K562 (cell line): ENCODE results near the gene GTF3C6. TPM values are rescaled to one million over a fixed set of nuclear protein-coding genes. Genes with fewer than 3 reads are reported as not detected.
A peak's percentile ranks its signal among the peaks of the same experiment; 100 is the strongest.

Experiments used
- CEBPB ChIP-seq: fragments of 450-650 bp; IDR thresholded peaks from 2 replicates; pipeline ENCODE4 v1.6.1; 2016; ENCODE audit warnings: missing genetic modification characterization, missing compliant biosample characterization
- CEBPG ChIP-seq, 3 experiments: fragments of 200-800 bp in 1 of 3; sonication (Bioruptor generic) in 1 of 3; sonication (generic) in 1 of 3; formaldehyde crosslinking in 1 of 3; IDR thresholded peaks in 2 of 3; conservative IDR thresholded peaks in 1 of 3; 2 replicates each; pipeline versions ENCODE4 v1.6.1 to v1.8.0; 2016 to 2022; ENCODE audit warnings: missing compliant biosample characterization in 2 of 3, missing genetic modification characterization in 2 of 3, mild to moderate bottlenecking in 1 of 3, missing genetic modification reagents in 1 of 3
- CXXC5 ChIP-seq: fragments of 250-450 bp; sonication (Bioruptor Pico); IDR thresholded peaks from 2 replicates; pipeline ENCODE4 v1.8.0; 2022; ENCODE audit warnings: inconsistent platforms, mild to moderate bottlenecking, moderate library complexity
- MAZ ChIP-seq, 2 experiments: fragments of 450-650 bp in 1 of 2; sonication (generic) in 1 of 2; formaldehyde crosslinking; IDR thresholded peaks in 1 of 2; conservative IDR thresholded peaks in 1 of 2; 2 replicates each; pipeline versions ENCODE4 v1.4.0 to v1.5.0; 2020; ENCODE audit warnings: mild to moderate bottlenecking in 1 of 2, missing genetic modification reagents in 1 of 2
- MEIS2 ChIP-seq: fragments of 450-650 bp; IDR thresholded peaks from 2 replicates; pipeline ENCODE4 v1.6.1; 2014; ENCODE audit warnings: mild to moderate bottlenecking; ENCODE audit not compliant: partially characterized antibody
- OTX1 ChIP-seq: fragments of 450-650 bp; formaldehyde crosslinking; IDR thresholded peaks from 2 replicates; pipeline ENCODE4 v1.4.0; 2022; ENCODE audit warnings: mild to moderate bottlenecking
- POLR2H ChIP-seq: IDR thresholded peaks from 2 replicates; pipeline ENCODE4 v1.6.1; 2016; ENCODE audit warnings: missing genetic modification characterization, low read depth, mild to moderate bottlenecking, control low read depth, missing compliant biosample characterization, moderate library complexity
- RB1 ChIP-seq: fragments of 450-650 bp; IDR thresholded peaks from 2 replicates; pipeline ENCODE4 v1.6.1; 2017; ENCODE audit warnings: low read depth, mild to moderate bottlenecking
- RBM22 ChIP-seq: fragments of 200-400 bp; formaldehyde crosslinking; IDR thresholded peaks from 2 replicates; pipeline ENCODE4 v1.6.1; 2018; ENCODE audit warnings: low read length, low read depth; ENCODE audit not compliant: poor library complexity, severe bottlenecking
- RUNX1 ChIP-seq: sonication (generic); IDR thresholded peaks from 2 replicates; pipeline ENCODE4 v1.6.1; 2016; ENCODE audit warnings: antibody characterized with exemption, low read depth
- ZKSCAN1 ChIP-seq: fragments of 150-350 bp; IDR thresholded peaks from 2 replicates; pipeline ENCODE4 v1.6.1; 2016; ENCODE audit warnings: low read depth, low read length
- ZNF175 ChIP-seq: fragments of 200-800 bp; sonication (Bioruptor generic); IDR thresholded peaks from 2 replicates; pipeline ENCODE4 v1.6.1; 2016; ENCODE audit warnings: low read depth, mild to moderate bottlenecking, missing genetic modification characterization, missing compliant biosample characterization
- ZNF239 ChIP-seq: fragments of 250-450 bp; sonication (Bioruptor Pico); IDR thresholded peaks from 2 replicates; pipeline ENCODE4 v1.4.0; 2020; ENCODE audit warnings: mild to moderate bottlenecking
- ZNF589 ChIP-seq: fragments of 200-800 bp; sonication (Bioruptor generic); IDR thresholded peaks from 2 replicates; pipeline ENCODE4 v1.6.1; 2016; ENCODE audit warnings: low read depth, missing genetic modification characterization, missing compliant biosample characterization
- polyA plus RNA-seq, 8 experiments: library from polyadenylated mRNA; depleted of rRNA in 4 of 8; stranded (reverse) in 5 of 8; unstranded in 3 of 8; fragments of >200 nt; fragmentation: Nextera tagmentation in 2 of 8; fragmentation: Illumina TruSeq in 1 of 8; extraction: Ambion mirVana in 2 of 8; extraction: Trizol in 1 of 8; gene quantifications; 2 replicates each; pipeline versions ENCODE4 v1.2.1 to v1.2.3, GENCODE V29; 2011 to 2014; ENCODE audit warnings: inconsistent platforms in 1 of 8, missing spikeins in 1 of 8
- total RNA-seq, 7 experiments: library from RNA; depleted of rRNA in 6 of 7; stranded (reverse); fragments of >200 nt in 6 of 7; fragmentation: Illumina TruSeq in 2 of 7; extraction: Trizol in 2 of 7; gene quantifications; 2 replicates each; pipeline versions ENCODE4 v1.2.1 to v1.2.3, GENCODE V29; 2011 to 2021; ENCODE audit warnings: low replicate concordance in 1 of 7
- TF ChIP-seq, protein P1 (sequence below): sonication (generic); formaldehyde crosslinking; IDR thresholded peaks from 2 replicates; pipeline ENCODE4 v1.8.1; 2023; ENCODE audit warnings: mild to moderate bottlenecking, missing genetic modification reagents, moderate library complexity
- TF ChIP-seq, protein P2 (sequence below): IDR thresholded peaks from 2 replicates; pipeline ENCODE4 v1.6.1; 2011; ENCODE audit not compliant: insufficient read length; ENCODE audit errors: extremely low read depth
- TF ChIP-seq, protein P3 (sequence below): fragments of 450-650 bp; IDR thresholded peaks from 2 replicates; pipeline ENCODE4 v1.6.1; 2016; ENCODE audit warnings: missing biosample characterization, missing genetic modification characterization
- TF ChIP-seq, protein P4 (sequence below): fragments of 450-650 bp; formaldehyde crosslinking; IDR thresholded peaks from 2 replicates; pipeline ENCODE4 v1.4.0; 2022; ENCODE audit warnings: mild to moderate bottlenecking, moderate library complexity

GTF3C6 gene
- total and polyA plus RNA-seq, 9 of the 15 experiments (the other 6 are each of a cell fraction or from before 2014, with no cell fraction given), result 37.6 to 140 (median 111) TPM

DNA sequence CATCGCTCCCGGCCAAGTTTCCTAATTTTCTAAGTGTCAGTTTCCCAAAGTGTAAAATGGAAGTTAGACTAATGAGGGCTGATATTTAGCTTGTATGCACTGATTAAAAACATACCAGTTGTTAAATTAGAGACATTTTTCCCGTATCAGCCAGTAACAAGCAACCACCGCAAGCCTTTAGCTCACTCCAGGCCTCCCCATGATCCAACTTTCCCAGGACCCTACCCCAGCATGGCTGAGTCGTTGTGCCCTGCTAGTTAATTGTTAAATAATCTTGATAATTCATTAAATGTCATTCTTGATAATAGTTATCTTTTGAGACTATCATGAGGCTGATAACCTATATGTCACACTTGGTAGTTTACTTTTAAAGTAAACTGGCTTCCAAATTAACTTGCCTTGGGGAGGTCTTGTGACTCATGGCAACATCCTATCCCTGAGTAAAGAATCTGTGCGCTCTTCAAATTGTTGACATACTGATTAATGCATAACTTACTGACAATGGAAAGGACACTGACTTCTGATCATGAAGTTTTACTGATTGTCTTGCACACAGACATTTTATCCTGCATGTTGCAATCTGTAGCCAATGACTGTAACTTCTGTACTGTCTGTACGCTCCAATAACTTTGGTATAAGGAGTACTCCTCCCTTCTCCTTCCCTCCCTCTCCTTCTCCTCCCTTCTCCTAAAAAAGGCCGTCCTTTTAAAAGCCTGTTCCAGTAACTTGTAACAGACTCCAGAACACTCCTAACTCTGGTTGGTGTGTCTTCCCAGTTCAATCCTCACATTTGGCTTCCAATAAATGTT lies 6.3 kb upstream of the GTF3C6 start (continued):
- TF ChIP-seq, protein P1, sequence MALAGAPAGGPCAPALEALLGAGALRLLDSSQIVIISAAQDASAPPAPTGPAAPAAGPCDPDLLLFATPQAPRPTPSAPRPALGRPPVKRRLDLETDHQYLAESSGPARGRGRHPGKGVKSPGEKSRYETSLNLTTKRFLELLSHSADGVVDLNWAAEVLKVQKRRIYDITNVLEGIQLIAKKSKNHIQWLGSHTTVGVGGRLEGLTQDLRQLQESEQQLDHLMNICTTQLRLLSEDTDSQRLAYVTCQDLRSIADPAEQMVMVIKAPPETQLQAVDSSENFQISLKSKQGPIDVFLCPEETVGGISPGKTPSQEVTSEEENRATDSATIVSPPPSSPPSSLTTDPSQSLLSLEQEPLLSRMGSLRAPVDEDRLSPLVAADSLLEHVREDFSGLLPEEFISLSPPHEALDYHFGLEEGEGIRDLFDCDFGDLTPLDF (CRISPR knock-in tag), result no peak
- TF ChIP-seq ZNF589 (CRISPR knock-in tag) (peak; percentile 51; the same call in 1 of the 2 replicates), CEBPG (CRISPR knock-in tag; IDR thresholded peaks at IDR 0.05) (peak; percentile 88), CEBPG (tag; conservative IDR thresholded peaks at IDR 0.05 in 1 of 2, IDR thresholded peaks at IDR 0.05 in 1 of 2) (peak in 1 of 2 experiments; percentile 90; a peak in 2 of 4 replicates), ZNF175 (CRISPR knock-in tag) (0 out of 2 replicates have a peak, but pooled peaks have one; percentile 65), RBM22 (no peak), OTX1 (CRISPR knock-in tag) (no peak), ZKSCAN1 (no peak), ZNF239 (CRISPR knock-in tag) (0 out of 2 replicates have a peak, but pooled peaks have one; percentile 32), CEBPB (tag) (peak; percentile 35; the same call in 1 of the 2 replicates), RB1 (no peak), CXXC5 (CRISPR knock-in tag) (peak; percentile 37), MEIS2 (peak; percentile 58), POLR2H (tag) (0 out of 2 replicates have a peak, but pooled peaks have one; percentile 27), MAZ (CRISPR knock-in tag; conservative IDR thresholded peaks at IDR 0.05 in 1 of 2, IDR thresholded peaks at IDR 0.05 in 1 of 2) (0 out of 4 replicates have a peak, but pooled peaks of 1 of the 2 experiments have one; percentile 10), RUNX1 (no peak)
- TF ChIP-seq, protein P2, sequence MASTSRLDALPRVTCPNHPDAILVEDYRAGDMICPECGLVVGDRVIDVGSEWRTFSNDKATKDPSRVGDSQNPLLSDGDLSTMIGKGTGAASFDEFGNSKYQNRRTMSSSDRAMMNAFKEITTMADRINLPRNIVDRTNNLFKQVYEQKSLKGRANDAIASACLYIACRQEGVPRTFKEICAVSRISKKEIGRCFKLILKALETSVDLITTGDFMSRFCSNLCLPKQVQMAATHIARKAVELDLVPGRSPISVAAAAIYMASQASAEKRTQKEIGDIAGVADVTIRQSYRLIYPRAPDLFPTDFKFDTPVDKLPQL, result no peak
- TF ChIP-seq, protein P3, sequence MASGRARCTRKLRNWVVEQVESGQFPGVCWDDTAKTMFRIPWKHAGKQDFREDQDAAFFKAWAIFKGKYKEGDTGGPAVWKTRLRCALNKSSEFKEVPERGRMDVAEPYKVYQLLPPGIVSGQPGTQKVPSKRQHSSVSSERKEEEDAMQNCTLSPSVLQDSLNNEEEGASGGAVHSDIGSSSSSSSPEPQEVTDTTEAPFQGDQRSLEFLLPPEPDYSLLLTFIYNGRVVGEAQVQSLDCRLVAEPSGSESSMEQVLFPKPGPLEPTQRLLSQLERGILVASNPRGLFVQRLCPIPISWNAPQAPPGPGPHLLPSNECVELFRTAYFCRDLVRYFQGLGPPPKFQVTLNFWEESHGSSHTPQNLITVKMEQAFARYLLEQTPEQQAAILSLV (tag), result no peak
- TF ChIP-seq, protein P4, sequence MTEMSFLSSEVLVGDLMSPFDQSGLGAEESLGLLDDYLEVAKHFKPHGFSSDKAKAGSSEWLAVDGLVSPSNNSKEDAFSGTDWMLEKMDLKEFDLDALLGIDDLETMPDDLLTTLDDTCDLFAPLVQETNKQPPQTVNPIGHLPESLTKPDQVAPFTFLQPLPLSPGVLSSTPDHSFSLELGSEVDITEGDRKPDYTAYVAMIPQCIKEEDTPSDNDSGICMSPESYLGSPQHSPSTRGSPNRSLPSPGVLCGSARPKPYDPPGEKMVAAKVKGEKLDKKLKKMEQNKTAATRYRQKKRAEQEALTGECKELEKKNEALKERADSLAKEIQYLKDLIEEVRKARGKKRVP (CRISPR knock-in tag), result peak; percentile 71; the same call in 1 of the 2 replicates
